AG09309 (cell line): ENCODE measurements around the gene TPX2.

Experiments
- DNase-seq: peaks from one replicate; pipeline ENCODE4 v3.0.0-alpha.2; 2010; ENCODE audit warnings: low read depth
- H3K4me3 ChIP-seq: 2 replicates; pipeline ENCODE4 v1.5.1; 2011; ENCODE audit warnings: mild to moderate bottlenecking, low read depth, low read length, moderate library complexity; ENCODE audit not compliant: control insufficient read depth
- TF ChIP-seq, protein P1 (sequence below): IDR thresholded peaks from 2 replicates; pipeline ENCODE4 v1.5.1; 2011; ENCODE audit warnings: mild to moderate bottlenecking, low read depth, low read length, inconsistent platforms; ENCODE audit not compliant: insufficient read depth, control insufficient read depth; ENCODE audit errors: missing control alignments

Gene TPX2, protein sequence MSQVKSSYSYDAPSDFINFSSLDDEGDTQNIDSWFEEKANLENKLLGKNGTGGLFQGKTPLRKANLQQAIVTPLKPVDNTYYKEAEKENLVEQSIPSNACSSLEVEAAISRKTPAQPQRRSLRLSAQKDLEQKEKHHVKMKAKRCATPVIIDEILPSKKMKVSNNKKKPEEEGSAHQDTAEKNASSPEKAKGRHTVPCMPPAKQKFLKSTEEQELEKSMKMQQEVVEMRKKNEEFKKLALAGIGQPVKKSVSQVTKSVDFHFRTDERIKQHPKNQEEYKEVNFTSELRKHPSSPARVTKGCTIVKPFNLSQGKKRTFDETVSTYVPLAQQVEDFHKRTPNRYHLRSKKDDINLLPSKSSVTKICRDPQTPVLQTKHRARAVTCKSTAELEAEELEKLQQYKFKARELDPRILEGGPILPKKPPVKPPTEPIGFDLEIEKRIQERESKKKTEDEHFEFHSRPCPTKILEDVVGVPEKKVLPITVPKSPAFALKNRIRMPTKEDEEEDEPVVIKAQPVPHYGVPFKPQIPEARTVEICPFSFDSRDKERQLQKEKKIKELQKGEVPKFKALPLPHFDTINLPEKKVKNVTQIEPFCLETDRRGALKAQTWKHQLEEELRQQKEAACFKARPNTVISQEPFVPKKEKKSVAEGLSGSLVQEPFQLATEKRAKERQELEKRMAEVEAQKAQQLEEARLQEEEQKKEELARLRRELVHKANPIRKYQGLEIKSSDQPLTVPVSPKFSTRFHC

DNA sequence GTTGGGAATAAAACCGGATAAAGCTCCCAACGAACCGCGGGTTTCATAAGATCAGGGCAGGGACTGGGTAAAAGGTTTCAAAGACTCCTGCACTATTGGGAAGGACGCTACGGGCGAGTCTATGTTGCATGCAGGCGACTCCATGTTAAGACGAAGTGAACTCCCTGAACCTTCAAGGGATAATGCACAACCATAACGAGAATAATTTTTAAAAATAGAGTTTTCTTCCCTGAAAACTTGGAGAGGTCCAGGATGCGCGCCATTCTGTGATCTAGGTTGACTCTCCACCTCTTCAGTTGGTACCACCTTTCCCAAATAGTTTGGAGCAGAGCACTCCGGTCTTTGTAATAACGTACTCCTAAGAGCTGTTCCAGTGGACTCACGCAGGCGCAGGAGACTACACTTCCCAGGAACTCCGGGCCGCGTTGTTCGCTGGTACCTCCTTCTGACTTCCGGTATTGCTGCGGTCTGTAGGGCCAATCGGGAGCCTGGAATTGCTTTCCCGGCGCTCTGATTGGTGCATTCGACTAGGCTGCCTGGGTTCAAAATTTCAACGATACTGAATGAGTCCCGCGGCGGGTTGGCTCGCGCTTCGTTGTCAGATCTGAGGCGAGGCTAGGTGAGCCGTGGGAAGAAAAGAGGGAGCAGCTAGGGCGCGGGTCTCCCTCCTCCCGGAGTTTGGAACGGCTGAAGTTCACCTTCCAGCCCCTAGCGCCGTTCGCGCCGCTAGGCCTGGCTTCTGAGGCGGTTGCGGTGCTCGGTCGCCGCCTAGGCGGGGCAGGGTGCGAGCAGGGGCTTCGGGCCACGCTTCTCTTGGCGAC, at the start of gene TPX2:
TSS of gene TPX2 (plus strand) at position 562 of the 821 bp plus-strand sequence. CDS start 18,187 bp downstream, outside the sequence.
- DNase-seq, result peak; percentile 86
- TF ChIP-seq, protein P1, sequence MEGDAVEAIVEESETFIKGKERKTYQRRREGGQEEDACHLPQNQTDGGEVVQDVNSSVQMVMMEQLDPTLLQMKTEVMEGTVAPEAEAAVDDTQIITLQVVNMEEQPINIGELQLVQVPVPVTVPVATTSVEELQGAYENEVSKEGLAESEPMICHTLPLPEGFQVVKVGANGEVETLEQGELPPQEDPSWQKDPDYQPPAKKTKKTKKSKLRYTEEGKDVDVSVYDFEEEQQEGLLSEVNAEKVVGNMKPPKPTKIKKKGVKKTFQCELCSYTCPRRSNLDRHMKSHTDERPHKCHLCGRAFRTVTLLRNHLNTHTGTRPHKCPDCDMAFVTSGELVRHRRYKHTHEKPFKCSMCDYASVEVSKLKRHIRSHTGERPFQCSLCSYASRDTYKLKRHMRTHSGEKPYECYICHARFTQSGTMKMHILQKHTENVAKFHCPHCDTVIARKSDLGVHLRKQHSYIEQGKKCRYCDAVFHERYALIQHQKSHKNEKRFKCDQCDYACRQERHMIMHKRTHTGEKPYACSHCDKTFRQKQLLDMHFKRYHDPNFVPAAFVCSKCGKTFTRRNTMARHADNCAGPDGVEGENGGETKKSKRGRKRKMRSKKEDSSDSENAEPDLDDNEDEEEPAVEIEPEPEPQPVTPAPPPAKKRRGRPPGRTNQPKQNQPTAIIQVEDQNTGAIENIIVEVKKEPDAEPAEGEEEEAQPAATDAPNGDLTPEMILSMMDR, result peak; percentile 21

GRCh38 chr20:31690124-31690666, 48.9 kb upstream of the TPX2 start:
- DNase-seq, result no peak
- TF ChIP-seq, protein P1, result no peak
- H3K4me3 ChIP-seq, result no peak overlapping the region

More for the DNA sequence above, at the start of gene TPX2:
- H3K4me3 ChIP-seq, result peak within 1 kb of the TSS; percentile 67

DNA sequence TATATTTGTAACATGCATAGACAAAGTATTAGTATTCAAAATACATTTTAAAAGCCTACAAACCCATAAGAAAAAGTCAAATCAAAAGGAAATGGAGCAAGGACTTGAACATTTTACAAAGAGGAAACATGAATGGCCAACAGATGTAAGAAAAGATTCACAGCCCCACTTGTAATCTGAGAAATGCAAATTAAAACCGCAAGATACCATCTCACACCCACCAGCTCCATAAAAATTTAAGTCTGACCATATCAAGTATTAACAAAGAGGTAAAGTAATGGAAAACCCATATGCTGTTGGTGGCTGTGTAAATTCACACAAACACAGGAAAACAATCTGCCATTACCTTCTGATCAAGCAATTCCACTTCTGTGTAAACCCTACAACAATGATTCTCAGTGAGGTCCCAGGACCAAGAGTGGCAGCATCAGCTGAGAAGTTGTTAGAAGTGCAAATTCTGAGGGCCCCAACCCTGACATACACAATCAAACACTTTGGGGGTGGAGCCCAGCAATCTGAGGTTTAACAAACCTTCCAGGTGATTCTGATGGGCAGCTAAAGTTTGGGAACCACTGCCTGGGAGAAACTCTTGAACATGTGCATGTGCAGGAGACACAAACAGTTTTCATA, 47.3 kb upstream of the TPX2 start:
- no peak overlapping the region for H3K4me3 ChIP-seq
- TF ChIP-seq, protein P1, result no peak
- peak; percentile 52 for DNase-seq

DNA sequence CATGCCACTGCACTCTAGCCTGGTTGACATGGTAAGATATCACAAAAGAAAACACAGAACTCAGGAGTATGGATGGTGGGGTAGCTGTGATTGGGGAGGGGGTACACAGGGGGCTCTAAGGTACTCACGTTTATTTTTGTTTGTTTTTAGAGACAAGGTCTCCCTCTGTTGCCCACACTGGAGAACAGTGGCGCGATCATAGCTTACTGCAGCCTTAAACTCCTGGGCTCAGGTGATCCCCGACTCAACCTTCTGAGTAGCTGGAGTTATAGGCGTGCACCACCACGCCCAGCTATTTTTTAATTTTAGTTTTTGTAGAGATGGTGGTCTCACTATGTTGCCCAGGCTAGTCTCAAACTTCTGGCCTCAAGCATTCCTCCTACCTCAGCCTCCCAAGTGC, 45.7 kb upstream of the TPX2 start:
- H3K4me3 ChIP-seq, result no peak overlapping the region
- TF ChIP-seq, protein P1, result no peak
- no peak for DNase-seq

- TF ChIP-seq, protein P1, result no peak
- DNase-seq, result no peak
- H3K4me3 ChIP-seq, result no peak overlapping the region
These were observed 45.0 kb upstream of the TPX2 start for GRCh38 chr20:31693987-31694661.
